Epidermal melanocyte (primary cell): Measurements from ENCODE around the gene MYBPC2.

Source experiments
- DNase-seq: peaks from one replicate; pipeline ENCODE4 v3.0.0; 2011; ENCODE audit warnings: low spot score; ENCODE audit not compliant: insufficient read length

MYBPC2 gene

GRCh38 chr19:50409347-50409746 lies 23.3 kb upstream of the MYBPC2 start:
- no peak for DNase-seq

- DNase-seq: no peak
These were observed 22.6 kb upstream of the MYBPC2 start for GRCh38 chr19:50410109-50410508.

DNA sequence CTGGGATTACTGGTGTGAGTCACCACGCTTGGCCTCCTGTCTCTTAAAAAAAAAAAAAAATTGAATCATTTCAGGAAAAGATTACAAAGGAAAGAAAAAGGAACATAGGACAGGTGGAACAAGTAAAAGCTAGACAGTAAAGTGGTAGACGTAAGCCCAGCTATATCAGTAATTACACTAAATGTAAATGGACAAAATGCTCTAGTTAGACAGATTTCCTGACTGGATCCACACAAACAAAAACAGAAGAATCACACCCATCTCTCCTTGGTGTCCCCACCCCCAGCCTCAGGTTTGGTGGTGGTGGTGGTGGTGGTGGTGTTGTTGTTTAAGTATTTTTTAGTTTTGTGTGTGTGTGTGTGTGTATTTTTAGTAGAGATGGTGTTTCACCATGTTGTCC lies 20.3 kb upstream of the MYBPC2 start:
- DNase-seq: no peak

- DNase-seq: no peak
These were observed 19.6 kb upstream of the MYBPC2 start for GRCh38 chr19:50413096-50413495.

DNA sequence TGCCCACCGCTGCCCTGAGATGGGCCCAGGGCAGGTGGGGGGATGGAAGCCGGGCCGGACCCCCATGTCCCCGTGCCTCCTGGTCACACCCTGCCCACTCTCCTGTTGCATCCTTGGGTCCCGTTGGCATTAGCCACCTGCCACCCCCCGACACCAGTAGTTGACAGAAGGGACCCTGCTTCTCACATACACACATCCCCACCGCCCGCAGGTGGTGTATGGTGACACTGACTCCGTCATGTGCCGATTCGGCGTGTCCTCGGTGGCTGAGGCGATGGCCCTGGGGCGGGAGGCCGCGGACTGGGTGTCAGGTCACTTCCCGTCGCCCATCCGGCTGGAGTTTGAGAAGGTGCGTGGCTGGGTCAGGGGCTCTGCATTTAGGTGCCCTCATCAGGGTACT lies 19.2 kb upstream of the MYBPC2 start:
- DNase-seq: no peak

GRCh38 chr19:50414864-50415660 lies 17.6 kb upstream of the MYBPC2 start:
- DNase-seq: peak; percentile 78

DNA sequence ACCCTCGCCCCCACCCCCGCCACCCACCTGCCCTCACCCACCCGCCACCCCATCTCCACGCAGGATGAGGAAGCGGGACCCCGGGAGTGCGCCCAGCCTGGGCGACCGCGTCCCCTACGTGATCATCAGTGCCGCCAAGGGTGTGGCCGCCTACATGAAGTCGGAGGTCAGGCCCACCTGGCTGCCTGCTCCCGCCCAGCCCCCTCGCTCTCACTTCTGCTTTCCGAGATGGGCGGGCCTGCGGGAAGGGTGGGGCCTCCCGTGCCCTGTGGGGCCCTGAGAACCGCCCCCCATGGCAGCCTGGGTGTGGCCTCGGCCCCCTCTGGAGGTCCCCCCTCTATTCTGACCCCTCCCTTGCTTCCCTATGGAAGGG lies 17.0 kb upstream of the MYBPC2 start:
- no peak for DNase-seq

GRCh38 chr19:50416034-50416977 lies 16.4 kb upstream of the MYBPC2 start:
- DNase-seq: no peak

DNA sequence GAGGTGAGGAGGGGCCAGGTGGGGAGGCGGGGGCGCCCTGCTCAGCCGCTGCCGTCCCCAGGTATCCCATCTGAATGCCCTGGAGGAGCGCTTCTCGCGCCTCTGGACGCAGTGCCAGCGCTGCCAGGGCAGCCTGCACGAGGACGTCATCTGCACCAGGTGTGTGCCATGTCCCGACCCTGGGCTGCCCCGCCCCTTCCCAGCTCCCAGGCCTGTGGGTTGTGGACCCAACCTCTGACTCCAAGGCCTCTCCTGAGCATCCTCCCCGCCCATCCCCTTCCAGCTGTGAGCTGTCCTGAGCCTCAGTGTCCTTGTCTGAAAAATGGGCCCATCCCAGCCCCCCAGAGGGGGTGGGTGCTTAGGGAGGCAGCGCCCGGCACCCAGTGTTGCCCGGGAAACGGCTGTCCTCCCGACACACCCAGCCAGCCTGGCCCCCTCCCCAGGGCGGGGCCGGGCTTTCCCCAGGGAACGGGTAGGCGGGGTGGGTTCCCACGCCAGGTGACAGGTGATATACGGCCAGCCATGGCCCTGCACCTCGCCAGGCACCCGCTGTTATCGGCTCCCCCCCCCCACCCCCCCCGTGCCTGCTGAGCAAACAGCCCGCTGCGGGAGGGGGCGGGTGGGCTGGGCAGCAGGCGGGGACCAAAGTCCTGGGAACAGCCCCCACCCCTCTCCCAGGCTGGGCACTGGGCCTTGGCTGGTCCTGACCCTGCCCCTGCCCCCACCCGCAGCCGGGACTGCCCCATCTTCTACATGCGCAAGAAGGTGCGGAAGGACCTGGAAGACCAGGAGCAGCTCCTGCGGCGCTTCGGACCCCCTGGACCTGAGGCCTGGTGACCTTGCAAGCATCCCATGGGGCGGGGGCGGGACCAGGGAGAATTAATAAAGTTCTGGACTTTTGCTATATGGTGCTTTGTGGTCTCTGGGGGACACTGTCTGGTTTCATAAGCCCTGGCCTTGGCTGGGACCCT lies 15.3 kb upstream of the MYBPC2 start:
- DNase-seq: no peak

- DNase-seq: no peak
These were observed 14.3 kb upstream of the MYBPC2 start, which contains the start of gene SPIB for GRCh38 chr19:50418176-50419021. SPIB (plus strand) TSS chr19:50418938; CDS start chr19:50418963, 25 bp downstream.

- no peak for DNase-seq
These were observed 13.6 kb upstream of the MYBPC2 start for GRCh38 chr19:50419022-50419579.

DNA sequence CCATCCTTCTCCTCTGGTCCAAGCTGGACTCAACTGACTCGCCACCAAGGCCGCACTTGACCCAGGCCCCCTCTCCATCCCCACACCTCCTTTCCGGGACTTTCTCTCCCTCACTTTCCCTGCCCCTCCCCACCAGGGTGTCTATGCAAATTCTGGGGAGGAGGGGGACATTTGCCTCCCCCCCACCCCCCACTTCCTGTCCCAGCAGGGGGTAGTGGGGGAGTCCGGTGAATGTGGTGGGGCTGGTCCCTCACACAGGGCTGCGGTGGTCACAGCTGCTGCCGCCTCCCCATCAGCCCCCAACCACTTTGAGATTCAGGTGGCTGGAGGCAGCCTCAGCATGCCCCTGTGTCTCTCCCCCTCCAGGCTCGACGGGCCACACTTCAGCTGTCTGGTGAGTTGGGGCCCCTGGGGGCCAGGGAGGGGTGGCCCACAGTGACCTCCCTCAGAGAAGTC lies 13.1 kb upstream of the MYBPC2 start:
- no peak for DNase-seq

- no peak for DNase-seq
These were observed 12.6 kb upstream of the MYBPC2 start for GRCh38 chr19:50420127-50420526.

GRCh38 chr19:50420808-50421207 lies 11.9 kb upstream of the MYBPC2 start:
- DNase-seq: no peak

GRCh38 chr19:50422397-50423278 lies 10.1 kb upstream of the MYBPC2 start:
- DNase-seq: no peak

- DNase-seq: no peak
These were observed 9.2 kb upstream of the MYBPC2 start for GRCh38 chr19:50423279-50424113.

DNA sequence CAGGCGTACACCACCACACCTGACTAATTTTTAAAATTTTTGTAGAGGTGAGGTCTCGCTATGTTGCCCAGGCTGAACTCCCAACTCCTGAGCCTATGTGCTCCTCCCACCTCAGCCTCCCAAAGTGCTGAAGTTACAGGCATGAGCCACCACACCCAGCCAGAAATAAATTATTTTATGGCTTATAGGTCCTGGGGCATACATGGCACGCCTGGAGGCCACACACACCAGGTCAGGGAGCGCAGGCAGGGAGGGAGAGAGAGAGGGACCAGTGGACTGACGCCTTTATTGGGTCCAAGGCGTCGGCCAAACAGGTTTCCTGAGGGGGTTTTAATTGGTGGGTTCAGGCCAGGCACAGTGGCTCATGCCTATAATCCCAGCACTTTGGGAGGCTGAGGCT lies 7.1 kb upstream of the MYBPC2 start:
- no peak for DNase-seq
